Endothelial cell of umbilical vein (primary cell): ENCODE measurements around the gene DOCK1. TPM values are rescaled to one million over a fixed set of nuclear protein-coding genes. Genes with fewer than 3 reads are reported as not detected.

Experiments
- BruUV-seq: library from RNA; stranded (reverse); fragments of 400-500 nt; replicated peaks from 2 replicates; lab custom pipeline; 2021; lab: Mats Ljungman, UMichigan
- CTCF ChIA-PET: fragments of 300-600, 350-600 bp; sonication (Branson Sonifier 250); formaldehyde crosslinking; loops from one replicate; lab custom pipeline; 2021; ENCODE audit warnings: antibody characterized with exemption, inconsistent platforms; lab: Charles Lee
- POLR2A ChIA-PET: fragments of 300-600, 350-600 bp; sonication (Branson Sonifier 250); formaldehyde crosslinking; loops from one replicate; lab custom pipeline; 2021; ENCODE audit warnings: antibody characterized with exemption, inconsistent platforms; lab: Charles Lee
- DNase-seq: peaks from one replicate; pipeline ENCODE4 v3.0.0-alpha.2; 2011; ENCODE audit warnings: low read depth, low spot score
- FAIRE-seq: peaks from 2 replicates; lab custom pipeline; 2011; peaks lifted over from hg19 to GRCh38; lab: Jason Lieb, UNC
- H2AFZ ChIP-seq: 2 replicates; pipeline ENCODE4 v1.6.0; 2012; ENCODE audit warnings: low read depth, low read length, control low read depth, inconsistent platforms
- H3K27ac ChIP-seq: 2 replicates; pipeline ENCODE4 v1.5.1; 2011; ENCODE audit warnings: low read depth, mild to moderate bottlenecking, control low read depth, low read length, moderate library complexity; ENCODE audit not compliant: insufficient read depth
- H3K27me3 ChIP-seq, 2 experiments: 2 replicates each; pipeline versions ENCODE4 v1.6.0 to v1.6.1; 2011; ENCODE audit warnings: low read length in 2 of 2, mixed read lengths in 1 of 2; ENCODE audit not compliant: control insufficient read depth in 2 of 2, insufficient read depth in 2 of 2
- H3K36me3 ChIP-seq, 2 experiments: 2 replicates in 1 of 2; 3 replicates in 1 of 2; pipeline ENCODE4 v1.5.1; 2011; ENCODE audit warnings: low read length in 2 of 2, mild to moderate bottlenecking in 1 of 2, moderate library complexity in 1 of 2; ENCODE audit not compliant: control insufficient read depth in 2 of 2, insufficient read depth in 2 of 2; ENCODE audit errors: extremely low read depth in 1 of 2
- H3K4me1 ChIP-seq: 3 replicates; pipeline ENCODE4 v1.5.1; 2011; ENCODE audit warnings: mild to moderate bottlenecking, low read length; ENCODE audit not compliant: control insufficient read depth, insufficient read depth; ENCODE audit errors: extremely low read depth
- H3K4me2 ChIP-seq: 2 replicates; pipeline ENCODE4 v1.6.1; 2011; ENCODE audit warnings: low read length, control low read depth, mixed read lengths; ENCODE audit not compliant: insufficient read depth
- H3K4me3 ChIP-seq, 3 experiments: fragments of 200-600 bp in 1 of 3; sonication (generic), shearing (Covaris generic) in 1 of 3; replicated peaks in 1 of 3; 2 replicates each; pipeline ENCODE4 v1.5.1; 2011 to 2016; ENCODE audit warnings: control low read depth in 3 of 3, low read length in 3 of 3, mild to moderate bottlenecking in 2 of 3, inconsistent platforms in 1 of 3, low read depth in 1 of 3, moderate library complexity in 1 of 3; ENCODE audit not compliant: insufficient read depth in 1 of 3
- H3K79me2 ChIP-seq: 2 replicates; pipeline ENCODE4 v1.6.0; 2012; ENCODE audit warnings: low read length, inconsistent platforms; ENCODE audit not compliant: control insufficient read depth, insufficient read depth
- H3K9ac ChIP-seq: replicated peaks from 2 replicates; pipeline ENCODE3; 2011; ENCODE audit warnings: low read length, control low read depth; ENCODE audit not compliant: insufficient read depth; ENCODE audit errors: extremely low read depth
- H3K9me1 ChIP-seq: replicated peaks from 3 replicates; pipeline ENCODE4 v1.6.0; 2011; ENCODE audit warnings: mild to moderate bottlenecking, low read length; ENCODE audit not compliant: control insufficient read depth, insufficient read depth; ENCODE audit errors: extremely low read depth
- H3K9me3 ChIP-seq: replicated peaks from 2 replicates; pipeline ENCODE4 v1.5.1; 2012; ENCODE audit warnings: low read length, inconsistent platforms; ENCODE audit not compliant: control insufficient read depth, insufficient read depth
- H4K20me1 ChIP-seq: replicated peaks from 2 replicates; pipeline ENCODE3; 2011; ENCODE audit warnings: mild to moderate bottlenecking, low read length; ENCODE audit not compliant: control insufficient read depth, insufficient read depth; ENCODE audit errors: extremely low read depth
- CTCF ChIP-seq, 2 donors: IDR thresholded peaks; 1 replicate in 1 of 2; 2 replicates in 1 of 2; pipeline ENCODE4 v1.5.1; 2011; ENCODE audit warnings: low read length in 2 of 2, mild to moderate bottlenecking in 2 of 2, moderate library complexity in 2 of 2, control low read depth in 1 of 2, inconsistent platforms in 1 of 2, low read depth in 1 of 2; ENCODE audit not compliant: insufficient read depth in 1 of 2; ENCODE audit errors: extremely low read depth in 1 of 2
- EZH2 ChIP-seq: IDR thresholded peaks from 2 replicates; pipeline ENCODE4 v1.6.1; 2012; ENCODE audit warnings: borderline replicate concordance, low read depth, mild to moderate bottlenecking, moderate library complexity, low read length, inconsistent platforms; ENCODE audit not compliant: severe bottlenecking
- FOS ChIP-seq: IDR thresholded peaks from 2 replicates; pipeline ENCODE4 v1.6.1; 2011; ENCODE audit warnings: mild to moderate bottlenecking, low read length, moderate library complexity, borderline replicate concordance; ENCODE audit not compliant: insufficient read depth
- GATA2 ChIP-seq: IDR thresholded peaks from 2 replicates; pipeline ENCODE4 v1.7.0; 2011; ENCODE audit warnings: low read depth, mild to moderate bottlenecking, moderate library complexity, mixed read lengths, low read length; ENCODE audit not compliant: insufficient read length, insufficient read depth
- JUN ChIP-seq: IDR thresholded peaks from 2 replicates; pipeline ENCODE4 v1.6.1; 2011; ENCODE audit warnings: borderline replicate concordance, low read depth; ENCODE audit not compliant: insufficient read length, insufficient read depth
- MAX ChIP-seq: IDR thresholded peaks from 2 replicates; pipeline ENCODE4 v1.6.1; 2011; ENCODE audit not compliant: insufficient read depth, insufficient read length
- MYC ChIP-seq: IDR thresholded peaks from one replicate; pipeline ENCODE4 v1.6.1; 2011; ENCODE audit warnings: mild to moderate bottlenecking, low read depth, low read length
- POLR2A ChIP-seq: IDR thresholded peaks from 2 replicates; pipeline ENCODE4 v1.6.1; 2012; ENCODE audit warnings: low read depth, mild to moderate bottlenecking, control low read depth, low read length
- POLR2AphosphoS5 ChIP-seq: IDR thresholded peaks from 2 replicates; pipeline ENCODE4 v1.6.1; 2012; ENCODE audit warnings: low read depth, mild to moderate bottlenecking, control low read depth, low read length, moderate library complexity; ENCODE audit not compliant: insufficient read depth
- dilution Hi-C: fragments of 300-500 bp; cut with MboI; formaldehyde crosslinking; loops from one replicate; pipeline ENCODE4 v1.15.0; 2019; ENCODE audit warnings: low sequenced_read_pairs; ENCODE audit not compliant: extremely low pct_ligation_motif_present
- intact Hi-C: fragments of 100-400 bp; cut with micrococcal nuclease; formaldehyde crosslinking; loops from one replicate; pipeline ENCODE4 v1.10.0; 2022
- polyA plus RNA-seq, 4 experiments: library from polyadenylated mRNA; depleted of rRNA in 3 of 4; stranded (reverse) in 3 of 4; unstranded in 1 of 4; fragments of >200 nt; gene quantifications; 2 replicates each; pipeline versions ENCODE4 v1.2.1 to v1.2.3, GENCODE V29; 2011 to 2012; ENCODE audit warnings: missing spikeins in 1 of 4
- total RNA-seq: library from RNA; stranded (reverse); gene quantifications from 2 replicates; pipeline ENCODE4 v1.2.3, GENCODE V29; 2021

The DOCK1 gene
- total and polyA plus RNA-seq, 2 donors (not counting 3 experiments of a cell fraction or from before 2014, with no cell fraction given), result 22.5 to 83.1 TPM

- no peaks in the 10 kb centered on the region for H3K4me1 ChIP-seq
- no peak overlapping the region for H3K4me2 ChIP-seq
- H2AFZ ChIP-seq, result no peak overlapping the region
- no peak overlapping the region for H3K27ac ChIP-seq
- intact Hi-C loops, result no loop called here
- no peaks in the 10 kb centered on the region for H4K20me1 ChIP-seq
- FAIRE-seq (no peak), DNase-seq (no peak)
- dilution Hi-C loops, result no loop called here
- H3K36me3 ChIP-seq, result peaks cover 0 to 24% of the 10 kb centered on the region in 2 experiments
- H3K79me2 ChIP-seq, result no peaks in the 10 kb centered on the region
- CTCF ChIA-PET, result no interaction called here
- TF ChIP-seq POLR2AphosphoS5 (no peak), FOS (no peak), POLR2A (no peak), CTCF (IDR thresholded peaks at IDR 0.05; ENCODE audit: extremely low read depth in 1 of 2, insufficient read depth in 1 of 2, low read depth in 1 of 2, low read length in 2 of 2) (no peak), EZH2 (no peak), MYC (no peak), JUN (no peak), MAX (no peak), GATA2 (no peak)
- no peak overlapping the region for H3K4me3 ChIP-seq
- no peaks in the 10 kb centered on the region for H3K9me1 ChIP-seq
- BruUV-seq, result no TSS peak
- H3K27me3 ChIP-seq, result no peaks in the 10 kb centered on the region
- H3K9me3 ChIP-seq, result no peaks in the 10 kb centered on the region
- H3K9ac ChIP-seq, result no peak overlapping the region
- POLR2A ChIA-PET, result no interaction called here
Measured at GRCh38 chr10:127420138-127420684, 515.0 kb downstream of the DOCK1 start.
